GM18858 (cell line): ENCODE data around the gene GALNT18.

Source experiments
- ATAC-seq: cut with Tn5 transposase; IDR thresholded peaks from one replicate; pipeline ENCODE4 v1.9.1; 2021; ENCODE audit not compliant: unreplicated experiment

The GALNT18 gene

DNA sequence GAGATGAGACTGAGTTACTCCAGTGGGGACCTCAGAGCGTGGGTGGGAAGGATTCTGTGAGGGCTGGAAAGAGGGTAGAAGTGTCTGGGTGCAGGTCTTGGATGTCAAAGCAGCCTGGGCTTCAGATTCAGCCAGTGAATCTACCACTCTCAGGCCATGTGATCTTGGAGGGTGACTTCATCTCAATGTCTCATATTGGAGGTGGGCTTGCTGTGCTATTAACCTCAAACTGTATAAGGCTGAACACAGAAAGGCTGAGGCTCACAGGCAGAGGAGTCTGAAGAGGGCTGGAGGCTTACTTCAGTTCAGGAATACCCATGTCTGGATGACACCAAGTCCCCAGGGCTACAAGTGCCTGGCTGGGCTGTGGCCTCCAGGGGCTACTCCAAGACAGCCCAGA, 332.1 kb downstream of the GALNT18 start:
- ATAC-seq: no peak

DNA sequence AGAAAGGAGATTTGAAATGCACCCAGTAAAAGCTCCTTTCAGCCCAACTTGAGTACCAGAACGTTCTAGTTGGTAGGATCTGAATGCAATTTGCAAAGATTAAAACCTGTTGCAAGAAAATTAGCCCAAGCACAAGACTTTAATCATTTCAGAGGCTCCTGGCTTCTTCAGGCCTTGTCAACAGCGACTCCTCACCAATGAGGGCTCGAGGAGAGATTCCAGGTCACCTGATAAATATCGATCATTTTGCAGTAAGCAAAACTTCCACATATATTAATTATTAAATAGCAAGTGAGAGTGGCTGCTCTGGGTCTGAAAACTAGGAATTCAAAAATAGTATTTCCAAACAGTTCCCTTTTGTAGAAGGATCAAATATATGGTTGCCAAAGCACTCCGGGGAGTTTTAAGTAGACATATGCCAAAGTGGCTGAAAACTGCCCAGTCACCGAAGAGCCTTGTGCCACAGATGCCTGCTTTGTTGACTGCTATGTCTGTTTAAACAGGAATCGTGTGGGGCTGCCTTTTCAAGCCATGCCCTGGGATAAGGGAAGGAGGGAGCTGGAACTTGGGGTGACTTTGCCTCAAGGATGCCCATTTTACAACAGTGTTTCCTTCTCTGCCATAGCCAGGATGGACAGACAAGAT, 332.7 kb downstream of the GALNT18 start:
- no peak for ATAC-seq

DNA sequence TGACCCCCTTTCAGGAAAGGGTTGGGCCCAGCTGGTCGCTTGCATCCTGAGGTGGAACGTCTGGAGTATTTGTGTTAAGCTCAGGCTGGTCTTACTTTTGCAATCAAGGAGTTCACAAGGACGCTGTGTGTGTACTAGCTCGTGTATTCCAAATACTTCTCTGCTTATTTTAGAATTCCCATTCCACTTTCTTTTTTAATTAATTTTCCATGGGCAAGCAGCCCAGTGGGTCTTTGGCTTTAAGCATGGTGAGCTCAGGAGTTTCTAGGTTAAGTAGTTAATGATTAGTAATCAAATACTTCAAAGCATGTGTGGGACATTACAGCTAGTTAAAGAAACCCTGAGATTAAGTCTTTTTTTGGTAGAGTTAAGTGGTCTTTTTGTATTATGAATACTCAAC, 337.3 kb downstream of the GALNT18 start:
- ATAC-seq: no peak

DNA sequence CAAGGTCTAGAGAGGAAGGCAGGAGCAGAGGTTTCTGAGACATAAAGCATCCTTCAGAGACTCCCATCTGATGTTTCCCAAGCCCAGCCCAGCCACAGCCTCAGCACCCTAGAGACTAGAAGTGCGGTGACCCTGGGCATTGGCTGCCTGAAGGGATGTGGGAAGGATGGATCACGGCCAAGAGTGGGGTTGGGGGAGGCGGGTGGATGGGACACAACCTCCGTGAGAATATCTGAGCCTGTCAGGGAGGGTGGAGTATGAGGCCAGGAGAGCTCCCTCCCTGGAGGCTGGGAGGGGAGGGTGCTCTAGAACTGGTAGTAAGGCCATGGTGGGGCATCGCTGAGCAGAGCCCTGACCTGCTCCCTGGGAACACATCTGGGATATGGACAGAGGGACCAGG, 340.2 kb downstream of the GALNT18 start:
- no peak for ATAC-seq

DNA sequence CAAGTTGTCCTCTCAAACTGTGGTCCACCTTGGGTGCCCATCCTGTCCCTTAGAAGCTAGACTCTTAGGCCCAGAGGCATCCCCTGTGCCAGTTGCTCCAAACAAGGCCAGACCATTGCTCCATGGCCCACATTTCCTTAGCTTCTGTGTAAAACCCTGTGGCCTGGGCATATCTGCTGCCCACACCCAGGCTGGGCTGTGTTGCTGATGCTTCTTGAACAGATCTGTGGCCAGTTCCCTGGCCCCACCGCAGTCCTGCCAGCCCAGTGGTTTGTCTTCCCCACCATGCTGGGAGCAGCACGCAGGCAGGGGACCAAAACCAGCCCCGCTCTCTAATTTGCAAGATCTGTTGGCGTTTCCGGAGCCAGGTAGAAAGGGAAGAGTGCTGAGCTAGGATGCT, 341.0 kb downstream of the GALNT18 start:
- no peak for ATAC-seq

DNA sequence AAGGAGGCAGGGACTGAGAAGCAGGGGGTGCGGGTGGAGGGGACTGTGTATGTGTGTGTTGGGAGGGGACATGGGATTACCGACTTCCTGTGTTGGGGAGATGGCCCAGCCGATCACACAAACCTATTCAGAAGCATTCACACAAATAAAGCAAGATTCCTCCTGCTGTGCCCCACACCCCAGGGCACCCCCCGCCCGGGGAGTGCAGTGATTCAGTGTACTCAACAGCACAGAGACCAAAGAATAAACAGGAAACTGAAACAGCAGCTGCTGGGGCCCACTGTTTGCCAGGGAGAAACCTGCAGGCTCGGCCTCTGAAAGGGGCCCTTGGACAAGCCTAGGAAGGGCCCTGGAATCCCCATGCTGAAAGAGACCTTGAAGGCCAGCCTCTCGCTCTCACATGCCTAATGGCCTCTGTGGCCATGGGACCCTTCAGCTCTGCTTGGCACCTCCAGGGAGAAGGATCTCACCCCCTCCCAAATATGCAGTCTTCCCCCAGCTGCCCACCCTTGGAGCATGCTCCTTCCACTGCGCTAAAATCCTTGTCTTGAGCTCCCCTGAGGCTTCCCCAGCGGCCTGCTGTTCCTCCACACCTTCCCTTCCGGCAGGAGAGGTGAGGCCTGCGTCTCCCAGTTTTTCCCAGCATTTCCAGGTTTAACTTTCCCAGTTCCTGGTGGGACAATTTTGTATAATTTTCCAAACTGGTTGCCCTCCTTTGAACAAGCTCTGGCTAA, 341.7 kb downstream of the GALNT18 start:
- no peak for ATAC-seq

DNA sequence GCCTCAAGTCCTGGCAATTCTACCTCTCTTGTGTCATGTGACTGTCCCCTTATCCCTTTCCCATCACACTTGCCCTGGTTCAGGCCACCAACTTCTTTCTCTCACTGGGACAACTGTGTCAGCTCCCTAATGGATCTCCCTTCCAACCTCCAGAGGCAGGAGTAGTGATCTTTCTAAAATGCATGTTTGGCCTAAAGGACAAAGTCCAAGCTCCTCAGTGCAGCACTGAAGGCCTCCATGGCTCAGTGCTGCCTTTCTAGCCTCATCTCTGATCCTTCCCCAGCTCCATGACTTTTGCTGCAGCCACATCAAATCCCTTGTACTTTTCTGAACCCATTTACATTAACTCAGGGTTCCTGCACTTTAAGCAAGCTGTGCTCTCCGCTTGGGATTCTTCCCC, 349.6 kb downstream of the GALNT18 start:
- ATAC-seq: no peak

DNA sequence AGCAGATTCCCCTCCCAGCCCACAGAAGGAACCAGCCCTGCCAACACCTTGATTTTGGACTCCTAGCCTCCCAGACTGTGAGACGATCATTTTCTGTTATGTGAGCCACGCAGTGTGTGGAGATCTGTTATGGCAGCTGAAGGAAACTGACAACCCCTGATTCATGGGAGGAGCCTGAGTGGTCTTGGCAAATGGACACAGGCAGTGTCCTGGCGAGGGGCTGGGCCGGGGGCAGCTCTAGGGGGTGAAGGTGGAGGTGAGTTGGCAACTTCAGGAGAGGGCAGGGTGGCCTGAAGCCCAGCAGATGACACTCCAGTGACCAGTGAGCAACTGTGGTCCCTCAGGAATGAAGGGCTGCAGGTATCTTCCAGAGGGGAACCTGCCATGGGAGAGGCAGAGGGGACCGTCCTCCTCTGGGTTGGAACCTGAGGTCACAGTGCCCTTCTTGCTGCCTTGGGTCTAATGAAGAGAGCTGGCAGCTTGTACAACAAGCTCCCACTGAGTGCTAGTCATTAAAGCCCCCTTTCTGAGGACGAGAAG, 351.5 kb downstream of the GALNT18 start:
- no peak for ATAC-seq

DNA sequence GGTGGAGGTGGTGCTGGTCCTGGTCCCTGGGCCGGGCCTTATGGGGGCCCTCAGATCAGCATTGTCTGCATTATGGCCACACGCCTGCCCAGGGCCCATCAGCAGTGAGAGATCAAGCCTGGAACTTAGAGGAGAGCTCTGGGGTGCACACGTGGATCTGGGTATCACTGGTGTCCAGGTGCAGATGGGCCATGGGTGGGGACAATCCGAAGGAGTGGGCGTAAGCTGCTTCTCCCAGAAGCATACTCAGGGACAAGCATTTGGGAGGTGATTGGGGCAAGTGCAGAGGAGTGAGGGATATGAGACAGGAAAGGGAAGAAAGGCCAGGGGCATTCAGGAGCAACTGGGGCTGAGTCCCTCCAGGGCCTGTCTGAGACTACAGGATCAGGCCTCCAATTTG, 353.1 kb downstream of the GALNT18 start:
- ATAC-seq: no peak

DNA sequence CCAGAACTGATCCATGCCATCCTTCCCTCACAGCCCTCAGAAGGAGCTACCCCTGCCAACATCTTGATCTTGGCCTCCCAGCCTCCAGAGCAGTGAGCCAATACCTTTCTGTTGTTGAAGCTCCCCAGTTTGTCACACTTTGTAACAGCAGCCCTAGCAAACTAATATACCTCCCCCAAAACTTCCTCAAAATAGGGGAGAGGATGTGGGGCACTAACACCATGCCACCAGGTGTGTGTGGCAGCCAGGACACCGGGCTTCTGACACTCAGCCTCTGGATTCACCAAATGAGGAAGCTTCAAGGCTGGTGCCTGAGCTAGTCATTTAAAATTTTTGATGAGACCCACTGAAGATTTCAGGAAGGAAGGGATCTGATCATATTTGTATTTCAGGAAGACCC, 353.7 kb downstream of the GALNT18 start:
- no peak for ATAC-seq

DNA sequence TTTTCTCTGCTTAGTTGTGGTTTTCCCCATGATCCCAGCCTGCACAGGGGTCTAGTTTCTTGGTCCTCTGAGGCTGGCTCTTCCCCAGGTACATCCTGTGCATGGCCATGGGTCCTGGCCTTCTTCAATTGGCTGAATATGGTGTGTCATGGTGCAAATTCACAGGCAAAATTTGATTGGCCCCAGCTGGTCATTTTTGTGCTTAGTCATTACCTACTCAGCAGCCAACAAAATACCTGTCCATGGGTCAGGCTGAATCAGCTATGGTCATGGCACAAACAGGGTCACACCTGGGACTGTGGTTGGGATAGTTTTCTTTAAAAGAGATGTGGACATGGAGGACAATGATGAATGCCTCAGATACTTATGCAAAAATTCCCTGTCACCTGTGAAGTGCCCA, 354.5 kb downstream of the GALNT18 start:
- no peak for ATAC-seq

DNA sequence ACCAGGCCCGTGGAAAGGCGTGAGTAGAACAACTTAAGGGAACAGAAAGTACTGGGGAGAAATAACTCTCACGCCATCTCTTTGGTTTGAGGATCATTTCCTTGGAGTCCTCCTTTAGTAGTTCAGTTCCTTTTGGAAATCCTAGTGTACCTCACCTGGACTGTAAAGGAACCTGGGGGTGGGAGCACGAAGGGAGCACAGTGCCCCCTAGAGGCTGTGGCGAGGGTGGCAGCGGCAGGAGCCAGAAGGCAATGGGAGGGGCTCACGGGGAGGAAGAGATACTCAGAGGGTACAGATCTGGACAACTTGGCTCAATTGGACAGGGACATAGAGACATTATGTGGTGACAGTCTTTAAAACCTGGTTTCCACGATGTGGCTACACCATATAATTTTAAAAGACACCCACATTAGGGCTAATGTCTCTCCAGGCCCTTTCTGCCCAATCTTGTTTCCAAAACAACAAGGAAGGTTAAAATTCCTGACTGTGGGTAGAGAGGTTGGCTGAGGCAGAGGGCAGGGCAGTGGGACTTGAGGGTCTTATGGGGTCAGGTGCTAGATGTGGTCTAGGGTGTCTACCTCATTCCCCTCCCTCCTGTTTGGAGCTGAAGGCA, 355.7 kb downstream of the GALNT18 start:
- no peak for ATAC-seq

DNA sequence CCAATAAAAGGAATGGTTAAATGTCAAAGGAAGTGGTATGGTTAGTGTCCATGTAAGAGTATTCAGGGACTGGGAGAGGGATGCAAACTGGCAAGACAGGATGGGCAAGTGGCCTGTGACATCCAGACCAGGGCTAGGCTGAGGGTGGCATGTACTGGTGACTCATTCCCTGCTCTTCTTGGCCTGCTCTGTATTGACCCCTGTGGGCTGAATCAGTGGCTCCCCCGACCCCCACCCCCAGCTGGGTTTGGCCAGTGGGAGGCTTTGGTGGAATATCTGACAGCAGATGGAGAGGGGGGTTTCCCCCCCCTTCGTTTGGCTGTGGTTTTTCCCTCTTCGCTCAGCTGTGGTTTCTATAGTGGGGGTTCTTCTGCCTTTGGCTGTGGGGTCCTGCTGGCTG, 356.5 kb downstream of the GALNT18 start:
- no peak for ATAC-seq

DNA sequence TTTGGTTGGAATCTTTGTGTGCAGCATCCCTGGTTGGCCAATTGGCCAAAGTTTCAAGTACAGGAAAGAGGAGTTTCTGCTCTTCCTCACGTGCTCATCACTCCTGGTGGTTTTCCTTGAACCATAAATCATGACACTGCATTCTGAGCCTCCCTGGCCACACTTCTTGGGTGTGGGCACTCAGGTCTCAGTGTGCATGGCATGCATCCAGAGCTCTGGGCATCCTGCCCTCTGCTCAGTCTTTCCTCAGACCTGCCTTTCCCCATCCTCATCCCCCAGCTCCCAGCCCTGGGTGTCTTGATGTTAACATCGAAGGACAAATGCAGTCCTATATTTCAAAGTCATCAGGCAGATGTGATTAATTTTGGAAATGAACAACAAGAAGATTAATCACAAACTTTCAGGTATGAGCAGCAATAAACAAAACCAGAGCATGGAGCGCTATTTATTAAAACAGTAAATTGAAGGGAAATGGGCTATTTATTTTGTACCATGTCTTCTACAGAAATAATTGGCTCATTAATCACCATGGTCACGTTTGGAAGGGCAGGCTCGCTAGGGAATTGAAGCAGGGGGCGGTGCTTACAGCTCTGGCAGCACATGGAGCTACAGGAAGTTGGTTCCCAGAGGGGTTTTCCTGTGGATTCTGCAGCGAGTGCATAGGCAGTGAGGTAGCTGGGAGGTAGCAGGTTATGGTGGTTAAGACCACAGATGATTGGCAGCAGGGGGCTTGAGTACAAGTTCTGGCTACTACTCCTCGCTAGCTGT, 358.4 kb downstream of the GALNT18 start:
- ATAC-seq: no peak

DNA sequence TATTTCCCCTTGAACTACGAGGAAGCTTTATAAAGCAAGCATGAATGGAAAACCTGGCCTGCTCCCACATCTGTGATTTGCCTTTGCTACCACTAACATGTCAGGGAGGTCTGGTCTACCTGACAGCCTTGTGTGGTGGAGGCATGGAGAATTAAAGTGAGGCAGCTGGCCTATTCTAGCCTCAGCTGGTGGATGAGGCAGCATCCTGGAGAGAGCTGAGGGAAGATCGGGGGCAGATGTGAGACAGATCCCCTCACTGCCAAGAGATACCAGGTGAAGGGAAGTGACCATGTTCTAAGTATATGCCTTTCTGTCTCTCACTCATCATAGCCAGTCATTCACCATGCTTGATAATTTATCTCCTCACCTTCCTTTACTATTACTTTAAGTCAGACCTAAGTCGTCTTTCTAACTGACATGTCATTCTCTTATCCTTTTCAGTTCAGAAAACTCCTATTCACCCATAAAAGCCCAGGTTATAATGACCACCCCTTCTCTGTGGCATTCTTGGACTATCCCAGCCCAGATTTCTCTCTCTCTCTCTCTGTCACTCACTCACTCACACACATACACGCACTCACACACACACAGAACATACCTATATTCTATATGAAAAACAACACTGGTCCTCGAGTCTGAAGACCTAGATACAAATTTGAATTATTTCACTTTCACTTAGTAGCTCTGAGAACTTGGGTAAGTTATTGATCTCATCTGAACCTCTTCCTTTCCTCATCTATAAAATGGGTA, 359.5 kb downstream of the GALNT18 start:
- no peak for ATAC-seq

DNA sequence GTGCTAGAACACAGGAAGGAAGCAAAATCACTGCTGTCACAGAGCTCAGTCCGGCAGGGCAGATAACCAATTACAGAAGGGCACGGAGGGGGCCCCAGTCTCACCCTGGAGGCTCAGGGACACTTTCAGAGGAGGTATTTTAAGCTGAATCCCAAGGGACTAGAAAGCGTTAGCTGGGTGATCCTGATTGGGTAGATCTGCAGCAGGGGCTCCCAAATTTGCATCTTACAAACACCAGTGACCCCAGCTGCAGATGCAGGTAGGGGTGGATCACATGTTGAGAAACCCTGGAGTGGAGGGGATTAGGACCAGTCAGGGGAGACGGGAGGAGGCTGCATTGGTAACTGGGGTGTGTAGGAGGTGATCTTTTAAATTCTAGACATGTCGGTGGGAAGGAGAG, 360.2 kb downstream of the GALNT18 start:
- peak; percentile 55 for ATAC-seq

DNA sequence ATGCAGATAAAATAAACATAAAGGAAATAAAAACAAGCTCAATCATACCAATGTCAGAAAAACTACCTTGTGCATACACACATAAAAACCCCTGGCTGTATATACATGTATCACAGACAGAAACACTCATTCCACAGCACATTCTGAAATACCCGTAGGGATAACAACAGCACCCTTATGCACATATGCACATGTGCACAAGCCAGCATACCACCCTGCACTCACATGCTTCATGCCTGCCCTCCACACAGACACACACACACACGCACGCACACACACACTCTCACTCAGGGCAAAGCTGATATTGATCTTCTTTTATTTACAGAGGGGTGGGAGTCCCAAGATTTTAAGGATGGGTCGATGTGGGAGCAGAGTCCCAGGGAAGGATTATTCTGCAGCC, 360.9 kb downstream of the GALNT18 start:
- ATAC-seq: no peak

DNA sequence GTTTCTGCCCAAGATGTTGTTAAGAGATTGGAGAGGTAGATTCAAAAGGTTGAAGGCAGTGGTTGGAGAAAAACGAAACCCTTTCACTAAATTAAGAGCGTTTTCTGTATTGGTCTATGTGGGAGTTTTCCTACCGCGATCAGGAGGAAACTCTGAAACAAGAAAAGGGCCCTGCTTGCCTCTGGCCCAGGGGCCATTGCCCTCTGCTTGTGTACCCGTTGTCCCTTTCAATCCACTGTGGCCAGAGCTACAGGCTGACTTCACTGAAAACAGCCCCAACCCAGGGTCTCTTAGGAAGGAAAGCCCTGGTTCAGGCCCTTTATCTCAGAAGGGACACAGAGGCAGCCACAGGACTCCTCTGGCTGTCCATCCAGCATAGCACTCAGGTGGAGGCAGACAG, 367.8 kb downstream of the GALNT18 start:
- no peak for ATAC-seq

DNA sequence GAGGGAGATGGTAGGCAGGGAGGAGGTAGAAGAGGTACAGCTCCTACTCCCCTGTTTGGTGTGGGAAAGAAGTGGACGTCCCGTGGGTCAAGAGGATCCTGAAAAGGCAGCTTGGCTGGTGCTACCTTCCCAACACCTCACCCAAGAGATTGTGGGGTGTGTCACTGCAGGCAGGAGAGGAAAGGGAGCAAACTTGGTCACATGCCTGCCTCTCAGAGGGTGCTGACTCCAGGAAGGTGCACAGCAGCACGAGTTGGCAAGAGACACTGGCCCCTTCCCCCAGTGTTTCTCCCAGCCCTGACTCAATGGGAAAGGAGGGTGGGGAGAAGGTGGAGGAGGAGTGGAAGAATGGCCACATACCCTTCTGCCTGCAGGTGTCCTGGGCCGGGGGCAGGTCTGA, 368.3 kb downstream of the GALNT18 start:
- no peak for ATAC-seq

DNA sequence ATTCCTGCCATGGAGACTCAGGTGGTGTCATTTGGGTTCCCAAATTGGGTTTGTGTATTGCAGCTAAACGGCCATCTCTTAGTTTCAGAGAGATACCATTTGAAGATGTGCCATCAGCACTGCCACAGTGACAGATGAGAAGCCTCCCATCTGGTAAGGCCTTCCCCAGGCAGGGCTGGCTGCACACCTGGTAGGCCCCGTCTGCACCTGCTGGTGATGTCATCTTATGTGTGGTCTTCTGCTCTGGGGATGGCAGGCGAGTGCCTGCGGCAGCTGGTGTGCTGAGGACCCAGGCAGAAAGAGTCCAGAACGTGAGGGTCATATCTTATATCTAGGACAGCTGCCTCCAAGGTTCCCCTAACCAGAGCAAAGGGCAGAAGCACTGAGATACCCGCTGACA, 369.4 kb downstream of the GALNT18 start:
- ATAC-seq: no peak
